ENCODE results near the gene TIGD1. TPM values are rescaled to one million over a fixed set of nuclear protein-coding genes. Genes with fewer than 3 reads are reported as not detected.

Gene TIGD1
- total and polyA plus RNA-seq, 2 of the 13 experiments (the other 11 are each of a cell fraction or from before 2014, with no cell fraction given), result 3.5 to 9.5 TPM

DNA sequence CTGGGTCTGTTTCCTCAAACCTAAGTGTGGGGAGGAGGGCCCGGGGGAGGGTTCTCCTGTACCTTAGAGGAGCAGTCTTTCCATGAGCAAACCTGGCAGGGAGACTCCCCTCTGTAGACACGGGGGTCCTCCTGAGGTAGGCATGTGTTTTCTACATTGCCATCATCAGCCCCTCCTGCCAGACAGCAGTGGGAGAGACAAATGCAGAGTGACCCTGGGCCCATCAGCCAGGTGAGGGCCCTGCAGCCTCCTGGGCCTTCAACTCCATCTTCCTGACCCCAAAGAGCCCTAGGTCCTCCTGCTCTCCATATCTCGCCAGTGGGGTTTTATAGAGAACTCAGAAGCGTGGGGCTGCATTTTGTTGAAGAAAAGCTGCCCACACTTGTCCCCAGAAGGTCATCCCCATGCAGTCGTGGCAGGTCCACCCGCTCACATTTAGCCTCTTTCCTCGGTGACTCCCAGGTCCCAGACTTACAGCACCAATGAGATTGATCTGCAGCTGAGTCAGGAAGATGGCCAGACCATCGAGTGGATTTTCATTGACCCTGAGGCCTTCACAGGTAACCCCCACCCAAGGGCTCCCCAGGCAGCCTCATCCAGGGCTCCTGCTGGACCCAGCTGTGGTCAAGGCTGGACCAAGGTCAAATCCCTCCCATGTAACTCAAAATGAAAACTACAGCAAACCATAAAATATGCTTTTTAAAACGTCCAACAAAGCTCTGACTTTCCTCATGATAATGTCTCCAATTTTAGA, 8.2 kb downstream of the TIGD1 start:
- no peak overlapping the region for H3K4me3 ChIP-seq (replicated peaks in 1 of 3; ENCODE audit: insufficient read depth in 1 of 3, low read depth in 2 of 3, low read length in 3 of 3)
- H3K27me3 ChIP-seq (ENCODE audit: control insufficient read depth in 1 of 2, insufficient read depth in 2 of 2, low read length in 2 of 2), result no peaks in the 10 kb centered on the region; a peak in 1 of 5 replicates
- DNase-seq (ENCODE audit: low spot score), result no peak
- no peak for TF ChIP-seq PCBP1 (IDR thresholded peaks at IDR 0.05; ENCODE audit: borderline replicate concordance, low read depth, low read length)
- TF ChIP-seq POLR2A (IDR thresholded peaks at IDR 0.05; ENCODE audit: insufficient read depth in 1 of 2, low read depth in 2 of 2, low read length in 2 of 2), result peak; percentile 5 to 9; a peak in 2 of 4 replicates
- TF ChIP-seq, protein P1, sequence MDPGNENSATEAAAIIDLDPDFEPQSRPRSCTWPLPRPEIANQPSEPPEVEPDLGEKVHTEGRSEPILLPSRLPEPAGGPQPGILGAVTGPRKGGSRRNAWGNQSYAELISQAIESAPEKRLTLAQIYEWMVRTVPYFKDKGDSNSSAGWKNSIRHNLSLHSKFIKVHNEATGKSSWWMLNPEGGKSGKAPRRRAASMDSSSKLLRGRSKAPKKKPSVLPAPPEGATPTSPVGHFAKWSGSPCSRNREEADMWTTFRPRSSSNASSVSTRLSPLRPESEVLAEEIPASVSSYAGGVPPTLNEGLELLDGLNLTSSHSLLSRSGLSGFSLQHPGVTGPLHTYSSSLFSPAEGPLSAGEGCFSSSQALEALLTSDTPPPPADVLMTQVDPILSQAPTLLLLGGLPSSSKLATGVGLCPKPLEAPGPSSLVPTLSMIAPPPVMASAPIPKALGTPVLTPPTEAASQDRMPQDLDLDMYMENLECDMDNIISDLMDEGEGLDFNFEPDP (CRISPR knock-in tag; conservative IDR thresholded peaks at IDR 0.05), result 0 out of 2 replicates have a peak, but pooled peaks have one; percentile 46
- peak; percentile 9; the same call in 1 of the 2 replicates for TF ChIP-seq AKAP8 (CRISPR knock-in tag; IDR thresholded peaks at IDR 0.05)
- BruUV-seq (replicated peaks), result no TSS peak
- H3K79me2 ChIP-seq (ENCODE audit: insufficient read depth, low read length), result no peaks in the 10 kb centered on the region
- intact Hi-C loops (cut with micrococcal nuclease; ENCODE audit: unreplicated experiment), result no loop called here
- H4K20me1 ChIP-seq (ENCODE audit: insufficient read depth, low read length), result no peaks in the 10 kb centered on the region; the same call in 1 of the 2 replicates
- POLR2A ChIA-PET, result no interaction called here
- no peak overlapping the region for H3K9ac ChIP-seq (ENCODE audit: insufficient read depth, low read depth, low read length)
- H3K4me2 ChIP-seq (ENCODE audit: low read depth, low read length), result no peak overlapping the region
- H3K36me3 ChIP-seq (replicated peaks in 1 of 2; ENCODE audit: control insufficient read depth in 1 of 2, insufficient read depth in 2 of 2, low read length in 2 of 2), result peaks cover 3% of the 10 kb centered on the region in 2 experiments; a peak in 2 of 5 replicates
- H3K4me1 ChIP-seq (ENCODE audit: insufficient read depth, low read length), result peaks cover 10% of the 10 kb centered on the region; the same call in 1 of the 2 replicates
- ATAC-seq, result no peak
- H2AFZ ChIP-seq (ENCODE audit: low read length), result no peak overlapping the region
- no peaks in the 10 kb centered on the region for H3K9me3 ChIP-seq (ENCODE audit: low read length)
- H3K27ac ChIP-seq (ENCODE audit: extremely low read length, insufficient read depth, low read length), result no peak overlapping the region
- CTCF ChIA-PET (ENCODE audit: low intra/inter-chr PET ratio, low total read pairs), result no interaction called here
- no peak for FAIRE-seq
- 46% methylated on average over 9 of the region's 9 CpGs for WGBS (ENCODE audit: low lambda C conversion rate)
- in situ Hi-C loops (cut with HindIII; ENCODE audit: extremely low pct_ligation_motif_present, low pct_unique_long_range_greater_than_20kb), result no loop called here
